ENCODE measurements around the gene IGFBP4.
"Not testable (repeated sequence)": the region's sequence is repeated elsewhere in the genome, so short reads cannot be mapped to it uniquely, and the experiment has no call there.

Gene IGFBP4

DNA sequence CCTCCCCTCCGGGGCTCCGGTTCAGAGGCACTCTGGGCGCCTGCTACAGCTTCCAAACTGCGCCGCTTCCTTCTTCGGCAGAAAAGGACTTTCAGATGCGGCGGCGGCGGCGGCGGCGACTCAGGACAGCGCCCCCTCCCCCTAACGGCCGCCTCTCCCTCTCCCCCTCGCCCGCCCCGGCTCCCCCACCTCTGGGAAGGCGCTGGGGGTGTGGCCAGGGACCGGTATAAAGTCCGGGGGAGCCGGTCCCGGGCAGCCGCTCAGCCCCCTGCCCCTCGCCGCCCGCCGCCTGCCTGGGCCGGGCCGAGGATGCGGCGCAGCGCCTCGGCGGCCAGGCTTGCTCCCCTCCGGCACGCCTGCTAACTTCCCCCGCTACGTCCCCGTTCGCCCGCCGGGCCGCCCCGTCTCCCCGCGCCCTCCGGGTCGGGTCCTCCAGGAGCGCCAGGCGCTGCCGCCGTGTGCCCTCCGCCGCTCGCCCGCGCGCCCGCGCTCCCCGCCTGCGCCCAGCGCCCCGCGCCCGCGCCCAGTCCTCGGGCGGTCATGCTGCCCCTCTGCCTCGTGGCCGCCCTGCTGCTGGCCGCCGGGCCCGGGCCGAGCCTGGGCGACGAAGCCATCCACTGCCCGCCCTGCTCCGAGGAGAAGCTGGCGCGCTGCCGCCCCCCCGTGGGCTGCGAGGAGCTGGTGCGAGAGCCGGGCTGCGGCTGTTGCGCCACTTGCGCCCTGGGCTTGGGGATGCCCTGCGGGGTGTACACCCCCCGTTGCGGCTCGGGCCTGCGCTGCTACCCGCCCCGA lies at the start of gene IGFBP4:
IGFBP4 (plus strand) TSS at position 255 of the 792 bp plus-strand sequence; CDS start at position 541, 286 bp downstream.
- peak; percentile 86 for DNase-seq (ENCODE audit: low spot score)
- TF ChIP-seq, protein P1, sequence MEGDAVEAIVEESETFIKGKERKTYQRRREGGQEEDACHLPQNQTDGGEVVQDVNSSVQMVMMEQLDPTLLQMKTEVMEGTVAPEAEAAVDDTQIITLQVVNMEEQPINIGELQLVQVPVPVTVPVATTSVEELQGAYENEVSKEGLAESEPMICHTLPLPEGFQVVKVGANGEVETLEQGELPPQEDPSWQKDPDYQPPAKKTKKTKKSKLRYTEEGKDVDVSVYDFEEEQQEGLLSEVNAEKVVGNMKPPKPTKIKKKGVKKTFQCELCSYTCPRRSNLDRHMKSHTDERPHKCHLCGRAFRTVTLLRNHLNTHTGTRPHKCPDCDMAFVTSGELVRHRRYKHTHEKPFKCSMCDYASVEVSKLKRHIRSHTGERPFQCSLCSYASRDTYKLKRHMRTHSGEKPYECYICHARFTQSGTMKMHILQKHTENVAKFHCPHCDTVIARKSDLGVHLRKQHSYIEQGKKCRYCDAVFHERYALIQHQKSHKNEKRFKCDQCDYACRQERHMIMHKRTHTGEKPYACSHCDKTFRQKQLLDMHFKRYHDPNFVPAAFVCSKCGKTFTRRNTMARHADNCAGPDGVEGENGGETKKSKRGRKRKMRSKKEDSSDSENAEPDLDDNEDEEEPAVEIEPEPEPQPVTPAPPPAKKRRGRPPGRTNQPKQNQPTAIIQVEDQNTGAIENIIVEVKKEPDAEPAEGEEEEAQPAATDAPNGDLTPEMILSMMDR (IDR thresholded peaks at IDR 0.05; ENCODE audit: extremely low read depth, insufficient read depth, missing control alignments): peak; percentile 79
- in situ Hi-C loops (cut with MboI; ENCODE audit: low pct_unique_long_range_greater_than_20kb, low sequenced_read_pairs, unreplicated experiment): no loop called here

GRCh38 chr17:40399185-40399584 lies 44.1 kb upstream of the IGFBP4 start:
- DNase-seq (ENCODE audit: low spot score): no peak
- TF ChIP-seq, protein P1 (IDR thresholded peaks at IDR 0.05; ENCODE audit: extremely low read depth, insufficient read depth, missing control alignments): peak; percentile 34
- in situ Hi-C loops (cut with MboI; ENCODE audit: low pct_unique_long_range_greater_than_20kb, low sequenced_read_pairs, unreplicated experiment): no loop called here

DNA sequence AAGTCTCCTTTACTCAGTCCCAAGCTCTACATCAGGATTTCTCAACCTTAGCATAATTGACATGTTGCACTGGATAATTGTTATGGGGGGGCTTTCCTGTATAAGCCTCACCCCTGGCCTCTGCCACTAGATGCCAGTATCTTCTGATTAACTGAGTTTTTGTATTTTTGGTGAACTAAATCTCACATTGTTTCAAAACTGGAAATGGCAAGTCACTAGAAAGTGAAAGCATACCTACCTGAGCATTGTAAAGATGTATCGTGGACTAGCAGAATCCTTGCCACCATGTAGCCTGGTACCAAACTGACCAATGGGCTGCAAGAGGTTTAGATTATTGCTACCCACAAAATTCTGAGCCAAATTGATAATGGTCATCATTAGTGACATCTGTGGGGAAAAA lies 40.6 kb upstream of the IGFBP4 start:
- TF ChIP-seq, protein P1 (IDR thresholded peaks at IDR 0.05; ENCODE audit: extremely low read depth, insufficient read depth, missing control alignments): no peak
- no peak for DNase-seq (ENCODE audit: low spot score)
- in situ Hi-C loops (cut with MboI; ENCODE audit: low pct_unique_long_range_greater_than_20kb, low sequenced_read_pairs, unreplicated experiment): no loop called here

DNA sequence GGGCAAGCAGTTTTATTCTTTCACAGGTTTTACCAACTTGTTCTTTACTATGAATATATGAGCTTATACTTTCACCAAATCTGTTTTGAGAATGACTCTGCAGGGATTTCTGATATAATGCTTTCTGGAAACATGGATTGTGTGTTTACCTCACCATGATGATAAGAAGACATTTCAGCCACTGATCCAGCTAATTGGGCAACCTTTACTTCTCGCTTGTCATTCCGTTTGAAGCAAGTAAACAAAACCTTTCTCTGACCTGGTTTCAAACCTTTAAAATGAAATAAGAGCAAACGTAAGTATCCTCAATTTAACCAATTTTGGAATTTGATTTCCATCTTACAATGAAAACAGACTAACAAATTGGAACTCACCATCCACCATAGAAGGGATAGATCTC lies 39.2 kb upstream of the IGFBP4 start:
- no peak for DNase-seq (ENCODE audit: low spot score)
- TF ChIP-seq, protein P1 (IDR thresholded peaks at IDR 0.05; ENCODE audit: extremely low read depth, insufficient read depth, missing control alignments): no peak
- in situ Hi-C loops (cut with MboI; ENCODE audit: low pct_unique_long_range_greater_than_20kb, low sequenced_read_pairs, unreplicated experiment): no loop called here

- in situ Hi-C loops (cut with MboI; ENCODE audit: low pct_unique_long_range_greater_than_20kb, low sequenced_read_pairs, unreplicated experiment): no loop called here
- TF ChIP-seq, protein P1 (IDR thresholded peaks at IDR 0.05; ENCODE audit: extremely low read depth, insufficient read depth, missing control alignments): no peak
- no peak for DNase-seq (ENCODE audit: low spot score)
Measured at GRCh38 chr17:40407460-40407859, 35.8 kb upstream of the IGFBP4 start.

DNA sequence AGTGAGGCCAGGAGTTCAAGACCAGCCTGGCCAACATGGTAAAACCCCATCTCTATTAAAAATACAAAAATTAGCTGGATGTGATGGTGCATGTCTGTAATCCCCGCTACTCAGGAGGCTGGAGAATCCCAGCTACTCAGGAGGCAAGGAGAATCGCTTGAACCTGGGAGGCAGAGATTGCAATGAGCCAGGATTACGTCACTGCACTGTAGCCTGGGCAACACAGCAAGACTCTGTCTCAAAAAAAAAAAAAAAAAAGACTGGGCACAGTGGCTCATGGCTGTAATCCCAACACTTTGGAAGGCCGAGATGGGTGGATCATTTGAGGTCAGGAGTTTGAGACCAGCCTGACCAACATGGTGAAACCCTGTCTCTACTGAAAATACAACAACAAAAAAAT lies 33.7 kb upstream of the IGFBP4 start:
- in situ Hi-C loops (cut with MboI; ENCODE audit: low pct_unique_long_range_greater_than_20kb, low sequenced_read_pairs, unreplicated experiment); DNase-seq (ENCODE audit: low spot score): not testable (repeated sequence)

DNA sequence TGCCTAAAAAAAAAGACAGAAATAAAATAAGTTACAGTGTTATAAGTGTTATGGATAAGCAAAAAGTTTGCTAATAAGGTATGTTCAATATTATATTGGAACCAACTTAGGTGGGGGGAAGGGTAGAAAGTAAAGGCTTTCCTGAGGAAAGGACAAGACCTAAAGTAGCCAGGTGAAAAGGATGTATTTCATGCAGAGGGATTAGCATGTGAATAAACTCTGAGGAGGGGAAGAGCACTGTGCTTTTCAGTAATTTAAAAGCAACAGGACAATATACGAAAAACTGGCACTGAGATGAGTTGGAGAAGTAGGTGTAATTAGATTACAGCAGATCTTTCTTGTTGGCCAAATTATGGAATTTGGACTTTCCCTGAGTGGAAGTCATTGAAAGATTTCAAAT lies 33.2 kb upstream of the IGFBP4 start:
- DNase-seq (ENCODE audit: low spot score): no peak
- TF ChIP-seq, protein P1 (IDR thresholded peaks at IDR 0.05; ENCODE audit: extremely low read depth, insufficient read depth, missing control alignments): no peak
- in situ Hi-C loops (cut with MboI; ENCODE audit: low pct_unique_long_range_greater_than_20kb, low sequenced_read_pairs, unreplicated experiment): no loop called here

Data from GM13977 (cell line).